CD8-positive, alpha-beta memory T cell (primary cell): Measurements from ENCODE around the gene ZNF784. TPM values are rescaled to one million over a fixed set of nuclear protein-coding genes. Genes with fewer than 3 reads are reported as not detected.
A peak's percentile ranks its signal among the peaks of the same experiment; 100 is the strongest.
"Not testable (repeated sequence)": the region's sequence is repeated elsewhere in the genome, so short reads cannot be mapped to it uniquely, and the experiment has no call there.

Experiments used
- CTCF ChIA-PET: fragments of 350-600 bp; sonication (Branson Sonifier 250); formaldehyde crosslinking; loops from one replicate; lab custom pipeline; 2021; ENCODE audit warnings: antibody characterized with exemption; lab: Charles Lee
- POLR2A ChIA-PET: fragments of 350-600 bp; sonication (Branson Sonifier 250); formaldehyde crosslinking; loops from one replicate; lab custom pipeline; 2021; ENCODE audit warnings: antibody characterized with exemption; lab: Charles Lee
- DNase-seq, 5 donors: peaks; one replicate each; pipeline versions ENCODE4 v3.0.0 to v3.0.0-alpha.2; 2020 to 2022; ENCODE audit warnings: mixed read lengths in 1 of 5
- H3K27ac ChIP-seq: one replicate; pipeline ENCODE4 v1.7.0; 2013; ENCODE audit warnings: low read depth, mild to moderate bottlenecking, low read length, moderate library complexity
- H3K27me3 ChIP-seq: 2 replicates; pipeline ENCODE4 v1.7.0; 2013; ENCODE audit warnings: low read length, mild to moderate bottlenecking; ENCODE audit not compliant: insufficient read depth, poor library complexity, severe bottlenecking
- H3K36me3 ChIP-seq: 2 replicates; pipeline ENCODE4 v1.7.0; 2013; ENCODE audit warnings: mild to moderate bottlenecking, low read length, moderate library complexity; ENCODE audit not compliant: insufficient read depth
- H3K4me1 ChIP-seq: 2 replicates; pipeline ENCODE4 v1.7.0; 2013; ENCODE audit warnings: mild to moderate bottlenecking, low read length, moderate library complexity; ENCODE audit not compliant: insufficient read depth
- H3K4me3 ChIP-seq: 2 replicates; pipeline ENCODE4 v1.7.0; 2013; ENCODE audit warnings: mild to moderate bottlenecking, low read length
- H3K9me3 ChIP-seq: 2 replicates; pipeline ENCODE4 v1.7.0; 2013; ENCODE audit warnings: mild to moderate bottlenecking, low read length
- H3K27ac Mint-ChIP-seq, 8 donors: one replicate each; pipeline ENCODE4 v1.8.0; 2020 to 2021; ENCODE audit warnings: mixed read lengths in 8 of 8, mild to moderate bottlenecking in 6 of 8, inconsistent platforms in 3 of 8, moderate library complexity in 3 of 8
- H3K27me3 Mint-ChIP-seq, 2 donors: one replicate each; pipeline ENCODE4 v1.8.0; 2020 to 2021; ENCODE audit warnings: mixed read lengths in 2 of 2, mild to moderate bottlenecking in 1 of 2, moderate library complexity in 1 of 2
- H3K36me3 Mint-ChIP-seq, 3 donors: one replicate each; pipeline ENCODE4 v1.8.0; 2020 to 2021; ENCODE audit warnings: mixed read lengths in 3 of 3, inconsistent platforms in 1 of 3, mild to moderate bottlenecking in 1 of 3
- H3K4me1 Mint-ChIP-seq, 3 donors: one replicate each; pipeline ENCODE4 v1.8.0; 2020 to 2021; ENCODE audit warnings: mixed read lengths in 3 of 3, inconsistent platforms in 1 of 3, mild to moderate bottlenecking in 1 of 3
- H3K4me3 Mint-ChIP-seq, 7 donors: one replicate each; pipeline ENCODE4 v1.8.0; 2020 to 2021; ENCODE audit warnings: mixed read lengths in 7 of 7, mild to moderate bottlenecking in 6 of 7, moderate library complexity in 4 of 7, inconsistent platforms in 2 of 7
- H3K9me3 Mint-ChIP-seq, 5 donors: one replicate each; pipeline ENCODE4 v1.8.0; 2020 to 2022; ENCODE audit warnings: mixed read lengths in 5 of 5, mild to moderate bottlenecking in 3 of 5, moderate library complexity in 2 of 5, inconsistent platforms in 1 of 5
- polyA plus RNA-seq: library from polyadenylated mRNA; unstranded; fragments of 300-500 nt; fragmentation: Illumina TruSeq; gene quantifications from one replicate; pipeline ENCODE4 v1.2.3, GENCODE V29; 2021
- total RNA-seq, 2 experiments: library from RNA; stranded (reverse); gene quantifications; one replicate each; pipeline ENCODE4 v1.2.3, GENCODE V29; 2021

ZNF784 gene
- total and polyA plus RNA-seq, 3 experiments from 2014 or later: 1.0 to 2.9 (median 2.6) TPM

- no peak overlapping the region for H3K27ac ChIP-seq
- peak overlapping the region in 4 of 8 donors; percentile 26 to 82 (median 66) for H3K27ac Mint-ChIP-seq
- CTCF ChIA-PET: interaction anchor here (0.9 kb wide), 1 partner anchor 11 kb away, joined by 3 read pairs; no protein-coding TSS in a partner anchor
- H3K36me3 Mint-ChIP-seq: peaks cover 0 to 1% (median 0%) of the 10 kb centered on the region in 3 donors
- H3K27me3 ChIP-seq: no peaks in the 10 kb centered on the region
- no peak overlapping the region for H3K4me3 ChIP-seq
- H3K9me3 ChIP-seq: no peaks in the 10 kb centered on the region
- DNase-seq: no peak
- no peaks in the 10 kb centered on the region for H3K36me3 ChIP-seq
- H3K27me3 Mint-ChIP-seq: peaks cover 4 to 7% of the 10 kb centered on the region in 2 donors
- H3K4me3 Mint-ChIP-seq: peak overlapping the region in 2 of 7 donors; percentile 9 to 72
- H3K4me1 ChIP-seq: peaks cover 35% of the 10 kb centered on the region
- POLR2A ChIA-PET: interaction anchor here (0.5 to 1.5 kb wide), 2 partner anchors 15 to 34 kb away, joined by 4 read pairs; partner anchors contain the start of gene FIZ1
- peaks cover 35 to 49% (median 41%) of the 10 kb centered on the region in 3 donors for H3K4me1 Mint-ChIP-seq
- no peaks in the 10 kb centered on the region for H3K9me3 Mint-ChIP-seq
These were observed 39.5 kb downstream of the ZNF784 start for GRCh38 chr19:55584871-55585270.

- not testable (repeated sequence) for H3K27me3 Mint-ChIP-seq, H3K9me3 ChIP-seq, H3K9me3 Mint-ChIP-seq, H3K27ac Mint-ChIP-seq, H3K27ac ChIP-seq, H3K36me3 ChIP-seq, H3K4me3 ChIP-seq, H3K27me3 ChIP-seq, H3K4me3 Mint-ChIP-seq, H3K36me3 Mint-ChIP-seq
- POLR2A ChIA-PET: interaction anchor here (1.5 kb wide), 1 partner anchor 16 kb away, joined by 4 read pairs; the partner anchor contains the start of gene FIZ1
- CTCF ChIA-PET: interaction anchor here (1.5 kb wide), 1 partner anchor 22 kb away, joined by 3 read pairs; no protein-coding TSS in a partner anchor
- DNase-seq: peak in 1 of 5 donors; percentile 8
- H3K4me1 Mint-ChIP-seq: peaks cover 37 to 54% (median 42%) of the 10 kb centered on the region in 3 donors
- peaks cover 38% of the 10 kb centered on the region for H3K4me1 ChIP-seq
These were observed 40.5 kb downstream of the ZNF784 start for GRCh38 chr19:55583897-55584296.

GRCh38 chr19:55582284-55582683 lies 42.1 kb downstream of the ZNF784 start:
- peak overlapping the region in 6 of 7 donors; percentile 5 to 81 (median 34) for H3K4me3 Mint-ChIP-seq
- H3K9me3 Mint-ChIP-seq, H3K4me3 ChIP-seq: not testable (repeated sequence)

GRCh38 chr19:55581823-55582223 lies 42.5 kb downstream of the ZNF784 start:
- ChIA-PET CTCF (interaction anchor here (0.7 to 1.0 kb wide), 3 partner anchors 18 to 441 kb away, joined by 3 to 4 read pairs (median 3); partner anchors contain the start of genes FIZ1 and ZNF524), POLR2A (interaction anchor here (0.8 to 1.1 kb wide), 2 partner anchors 44 to 243 kb away, joined by 3 read pairs; partner anchors contain the start of gene KMT5C)
- Mint-ChIP-seq H3K9me3 (peaks cover 0 to 3% (median 0%) of the 10 kb centered on the region in 5 donors), H3K4me3 (peak overlapping the region; percentile 5 to 89 (median 81)), H3K36me3 (peaks cover 8 to 13% (median 9%) of the 10 kb centered on the region in 3 donors), H3K27me3 (peaks cover 4% of the 10 kb centered on the region in 2 donors), H3K4me1 (peaks cover 31 to 42% (median 37%) of the 10 kb centered on the region in 3 donors), H3K27ac (peak overlapping the region in 6 of 8 donors; percentile 5 to 75 (median 46))
- H3K36me3 ChIP-seq: no peaks in the 10 kb centered on the region
- peaks cover 24% of the 10 kb centered on the region for H3K4me1 ChIP-seq
- H3K27me3 ChIP-seq: no peaks in the 10 kb centered on the region
- no peak overlapping the region for H3K4me3 ChIP-seq
- no peak for DNase-seq
- no peaks in the 10 kb centered on the region for H3K9me3 ChIP-seq
- no peak overlapping the region for H3K27ac ChIP-seq

More at GRCh38 chr19:55582284-55582683, 42.1 kb downstream of the ZNF784 start:
- POLR2A ChIA-PET: interaction anchor here (1.1 kb wide), 1 partner anchor 44 kb away, joined by 3 read pairs; no protein-coding TSS in a partner anchor
- DNase-seq, H3K27me3 ChIP-seq, H3K27ac ChIP-seq, H3K9me3 ChIP-seq, H3K27me3 Mint-ChIP-seq, H3K36me3 Mint-ChIP-seq, H3K36me3 ChIP-seq: not testable (repeated sequence)
- CTCF ChIA-PET: interaction anchor here (1.5 kb wide), 1 partner anchor 24 kb away, joined by 3 read pairs; no protein-coding TSS in a partner anchor
- Mint-ChIP-seq H3K27ac (peak overlapping the region in 5 of 8 donors; percentile 5 to 75 (median 25)), H3K4me1 (peaks cover 32 to 46% (median 39%) of the 10 kb centered on the region in 3 donors)
- peaks cover 29% of the 10 kb centered on the region for H3K4me1 ChIP-seq

GRCh38 chr19:55581145-55581822 lies 43.1 kb downstream of the ZNF784 start:
- no peaks in the 10 kb centered on the region for H3K9me3 ChIP-seq
- no peaks in the 10 kb centered on the region for H3K27me3 ChIP-seq
- H3K4me1 ChIP-seq: peaks cover 21% of the 10 kb centered on the region
- H3K27ac ChIP-seq: peak overlapping the region; percentile 12
- H3K36me3 ChIP-seq: no peaks in the 10 kb centered on the region
- Mint-ChIP-seq H3K27ac (peak overlapping the region; percentile 39 to 94 (median 82)), H3K9me3 (peaks cover 0 to 4% (median 0%) of the 10 kb centered on the region in 5 donors), H3K4me3 (peak overlapping the region; percentile 72 to 89 (median 82)), H3K27me3 (peaks cover 4% of the 10 kb centered on the region in 2 donors), H3K4me1 (peaks cover 29 to 36% (median 35%) of the 10 kb centered on the region in 3 donors), H3K36me3 (peaks cover 10 to 15% (median 11%) of the 10 kb centered on the region in 3 donors)
- peak overlapping the region; percentile 56 for H3K4me3 ChIP-seq
- DNase-seq: no peak
- ChIA-PET CTCF (interaction anchor here (0.7 to 1.6 kb wide), 5 partner anchors 18 to 440 kb away, joined by 3 to 7 read pairs (median 3); partner anchors contain the start of genes FIZ1 and ZNF524), POLR2A (interaction anchor here (0.8 to 1.0 kb wide), 2 partner anchors 18 to 242 kb away, joined by 3 to 4 read pairs; partner anchors contain the start of genes FIZ1, KMT5C and ZNF524)

GRCh38 chr19:55580628-55581144 lies 43.7 kb downstream of the ZNF784 start, which contains the start of gene ZNF579:
Gene ZNF579 (minus strand): TSS chr19:55580848. CDS start chr19:55579639, 1,209 bp downstream.
- H3K4me1 ChIP-seq: peaks cover 16% of the 10 kb centered on the region
- CTCF ChIA-PET: interaction anchor here (1.4 to 1.6 kb wide), 2 partner anchors 50 to 52 kb away, joined by 3 to 7 read pairs; no protein-coding TSS in a partner anchor
- no peaks in the 10 kb centered on the region for H3K27me3 ChIP-seq
- peak within 1 kb of the TSS; percentile 12 for H3K27ac ChIP-seq
- Mint-ChIP-seq H3K4me3 (peak within 1 kb of the TSS; percentile 80 to 91 (median 86)), H3K27me3 (peaks cover 4% of the 10 kb centered on the region in 2 donors), H3K4me1 (peaks cover 24 to 30% (median 30%) of the 10 kb centered on the region in 3 donors), H3K27ac (peak within 1 kb of the TSS; percentile 75 to 99 (median 92)), H3K9me3 (peaks cover 0 to 4% (median 0%) of the 10 kb centered on the region in 5 donors), H3K36me3 (peaks cover 10 to 15% (median 11%) of the 10 kb centered on the region in 3 donors)
- POLR2A ChIA-PET: interaction anchor here (0.6 to 1.0 kb wide), 3 partner anchors 19 to 241 kb away, joined by 3 to 4 read pairs (median 3); partner anchors contain the start of genes FIZ1, KMT5C and ZNF524
- H3K4me3 ChIP-seq: peak within 1 kb of the TSS; percentile 56
- H3K9me3 ChIP-seq: no peaks in the 10 kb centered on the region
- no peaks in the 10 kb centered on the region for H3K36me3 ChIP-seq
- peak; percentile 53 to 79 (median 62) for DNase-seq
